HFFc6 (cell line): ENCODE measurements around the gene TMED6. TPM values are rescaled to one million over a fixed set of nuclear protein-coding genes. Genes with fewer than 3 reads are reported as not detected.
A peak's percentile ranks its signal among the peaks of the same experiment; 100 is the strongest.

Experiments
- DNase-seq: peaks from one replicate; pipeline ENCODE4 v3.0.0-alpha.2; 2018
- H3K27ac Mint-ChIP-seq: 2 replicates; pipeline ENCODE4 v1.8.0; 2020; ENCODE audit warnings: mild to moderate bottlenecking, mixed read lengths
- H3K27me3 Mint-ChIP-seq: 2 replicates; pipeline ENCODE4 v1.8.0; 2021; ENCODE audit warnings: mild to moderate bottlenecking, moderate library complexity, mixed read lengths; ENCODE audit not compliant: insufficient read depth
- H3K36me3 Mint-ChIP-seq: 2 replicates; pipeline ENCODE4 v1.8.0; 2021; ENCODE audit warnings: low read depth, mixed read lengths
- H3K4me1 Mint-ChIP-seq: 2 replicates; pipeline ENCODE4 v1.8.0; 2020; ENCODE audit warnings: low read depth, mixed read lengths
- H3K4me3 Mint-ChIP-seq: 2 replicates; pipeline ENCODE4 v1.8.0; 2020; ENCODE audit warnings: mild to moderate bottlenecking, moderate library complexity, mixed read lengths
- H3K9me3 Mint-ChIP-seq: 2 replicates; pipeline ENCODE4 v1.8.0; 2020; ENCODE audit warnings: mild to moderate bottlenecking, mixed read lengths
- total RNA-seq, 6 experiments: library from RNA; stranded (reverse); fragmentation: NEBNext Ultra II Directional; extraction: Animal tissue kit (Norgen Biotek cat#: 25700); gene quantifications; 2 replicates in 1 of 6; 3 replicates in 5 of 6; pipeline ENCODE4 v1.2.3, GENCODE V29; 2021
- TF ChIP-seq, protein P1 (sequence below): fragments of 200-600 bp; sonication (generic); IDR thresholded peaks from 2 replicates; pipeline ENCODE4 v1.5.0; 2021; ENCODE audit warnings: antibody characterized with exemption, mild to moderate bottlenecking

TMED6 gene
- total RNA-seq, 6 experiments from 2014 or later = 0.21 to 0.40 (median 0.26) TPM; not detected in 2

DNA sequence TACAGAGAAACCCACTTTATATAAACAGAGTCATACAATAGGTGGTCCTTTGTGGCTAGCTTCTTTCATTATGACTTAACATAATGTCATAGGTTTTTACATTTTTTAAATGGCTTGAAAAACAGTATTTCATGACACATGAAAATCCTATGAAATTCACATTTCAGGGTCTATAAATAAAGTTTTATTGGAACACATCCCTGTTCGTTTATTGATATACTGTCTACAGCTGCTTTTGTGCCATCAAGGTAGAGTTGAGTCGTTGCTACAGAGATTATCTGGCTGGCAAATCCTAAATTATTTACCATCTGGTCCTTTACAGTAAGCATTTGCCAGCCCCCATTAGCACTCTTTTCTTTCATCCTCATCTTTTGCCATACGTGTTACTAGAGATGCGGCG is 38.1 kb downstream of the TMED6 start:
- Mint-ChIP-seq H3K4me1 (peaks cover 22% of the 10 kb centered on the region), H3K9me3 (no peaks in the 10 kb centered on the region), H3K27ac (peak overlapping the region; percentile 4; the same call in 1 of the 2 replicates), H3K27me3 (peaks cover 12% of the 10 kb centered on the region), H3K36me3 (peaks cover 26% of the 10 kb centered on the region), H3K4me3 (peak overlapping the region; percentile 38)
- TF ChIP-seq, protein P1, sequence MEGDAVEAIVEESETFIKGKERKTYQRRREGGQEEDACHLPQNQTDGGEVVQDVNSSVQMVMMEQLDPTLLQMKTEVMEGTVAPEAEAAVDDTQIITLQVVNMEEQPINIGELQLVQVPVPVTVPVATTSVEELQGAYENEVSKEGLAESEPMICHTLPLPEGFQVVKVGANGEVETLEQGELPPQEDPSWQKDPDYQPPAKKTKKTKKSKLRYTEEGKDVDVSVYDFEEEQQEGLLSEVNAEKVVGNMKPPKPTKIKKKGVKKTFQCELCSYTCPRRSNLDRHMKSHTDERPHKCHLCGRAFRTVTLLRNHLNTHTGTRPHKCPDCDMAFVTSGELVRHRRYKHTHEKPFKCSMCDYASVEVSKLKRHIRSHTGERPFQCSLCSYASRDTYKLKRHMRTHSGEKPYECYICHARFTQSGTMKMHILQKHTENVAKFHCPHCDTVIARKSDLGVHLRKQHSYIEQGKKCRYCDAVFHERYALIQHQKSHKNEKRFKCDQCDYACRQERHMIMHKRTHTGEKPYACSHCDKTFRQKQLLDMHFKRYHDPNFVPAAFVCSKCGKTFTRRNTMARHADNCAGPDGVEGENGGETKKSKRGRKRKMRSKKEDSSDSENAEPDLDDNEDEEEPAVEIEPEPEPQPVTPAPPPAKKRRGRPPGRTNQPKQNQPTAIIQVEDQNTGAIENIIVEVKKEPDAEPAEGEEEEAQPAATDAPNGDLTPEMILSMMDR = no peak
- DNase-seq = no peak

DNA sequence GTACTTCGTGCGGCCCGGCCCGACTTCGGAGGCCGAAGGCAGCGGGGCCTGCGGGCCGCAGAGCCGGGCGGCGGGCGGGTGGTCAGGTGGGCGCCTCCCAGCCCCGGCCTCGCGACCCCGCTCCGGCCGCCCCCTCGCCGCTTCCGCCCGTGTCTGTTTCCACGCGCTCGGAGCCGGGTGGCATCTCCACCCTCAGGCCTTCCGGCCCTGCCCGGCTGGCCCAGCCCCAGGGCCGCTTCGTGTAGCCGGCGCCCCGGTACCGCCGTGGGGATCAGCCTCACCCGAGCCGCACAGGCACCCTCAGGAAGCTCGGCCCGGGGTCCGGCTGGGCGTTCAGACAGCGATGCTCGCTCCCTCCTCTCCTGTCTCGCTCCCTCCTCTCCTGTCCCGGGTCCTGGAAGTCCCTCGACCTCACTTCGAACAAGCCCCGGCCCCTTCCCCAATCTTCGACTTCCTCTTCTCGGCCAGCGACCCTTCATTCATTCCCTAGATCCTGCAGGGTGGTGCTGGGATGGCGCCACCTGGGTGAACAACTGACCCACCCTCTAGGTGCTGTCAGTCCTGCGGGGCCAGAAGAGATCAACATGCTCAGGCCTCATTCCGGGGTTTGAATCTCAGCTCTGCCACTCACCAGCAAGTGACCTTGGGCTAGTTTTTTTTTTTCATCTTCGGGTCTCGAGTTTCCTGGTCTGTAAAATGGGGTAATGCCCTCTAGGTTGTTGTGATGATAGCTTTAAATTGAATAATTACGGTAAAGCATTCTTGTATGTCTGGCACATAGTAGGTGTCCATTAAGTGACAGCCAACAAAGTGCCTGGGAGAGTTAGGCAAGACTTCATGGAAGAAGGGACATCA is 39.8 kb downstream of the TMED6 start:
- peak overlapping the region; percentile 99 for H3K4me3 Mint-ChIP-seq
- H3K27me3 Mint-ChIP-seq = peaks cover 12% of the 10 kb centered on the region
- peaks cover 22% of the 10 kb centered on the region for H3K4me1 Mint-ChIP-seq
- peak; percentile 11 for DNase-seq
- peaks cover 26% of the 10 kb centered on the region for H3K36me3 Mint-ChIP-seq
- peak overlapping the region; percentile 93 for H3K27ac Mint-ChIP-seq
- TF ChIP-seq, protein P1 = no peak
- no peaks in the 10 kb centered on the region for H3K9me3 Mint-ChIP-seq

DNA sequence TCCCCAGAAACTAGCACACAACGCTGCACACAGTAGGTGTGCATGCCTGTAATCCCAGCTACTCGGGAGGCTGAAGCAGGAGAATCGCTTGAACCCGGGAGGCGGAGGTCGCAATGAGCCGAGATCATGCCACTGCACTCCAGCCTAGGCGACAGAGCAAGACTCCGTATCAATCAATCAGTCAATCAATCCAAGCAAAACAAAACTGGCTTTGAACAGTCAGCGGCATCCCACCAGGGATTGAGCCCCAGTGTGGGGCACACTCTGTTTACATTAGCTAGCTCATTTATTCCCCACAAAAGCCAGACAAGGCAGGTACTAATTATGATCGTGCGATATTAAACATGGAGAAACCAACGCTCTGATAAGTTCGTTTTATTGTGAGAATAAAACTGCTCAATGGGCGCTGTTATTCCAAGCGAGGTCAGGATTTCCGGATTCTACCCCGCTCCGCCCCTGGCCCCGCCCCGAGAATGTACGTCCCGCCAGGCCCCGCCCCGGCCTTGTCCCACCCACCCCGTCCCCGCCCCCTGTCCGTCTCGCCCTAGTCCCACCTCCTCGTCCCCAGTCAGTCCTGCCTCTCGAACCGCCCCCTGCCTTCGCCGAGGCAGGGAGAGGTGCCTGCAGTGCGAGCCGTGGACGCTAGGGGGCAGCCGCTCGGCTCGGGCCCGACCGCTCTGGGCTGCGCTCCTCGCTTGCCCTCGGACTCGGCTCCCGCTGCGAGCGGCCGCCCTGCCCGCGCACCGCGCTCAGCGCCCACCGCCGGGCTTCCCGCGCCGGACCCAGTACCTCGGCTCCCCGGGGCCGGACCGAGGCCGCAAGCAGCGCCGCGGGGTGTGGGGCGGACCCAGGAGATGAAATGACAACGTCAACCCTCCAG is 40.7 kb downstream of the TMED6 start, which contains the start of gene VPS4A:
Gene VPS4A, plus strand, starts transcription at position 698 of the 880 bp plus-strand sequence. Its CDS starts 162 bp downstream, at position 860.
- H3K9me3 Mint-ChIP-seq = no peaks in the 10 kb centered on the region
- DNase-seq = peak; percentile 91
- H3K27ac Mint-ChIP-seq = peak within 1 kb of the TSS; percentile 93
- H3K27me3 Mint-ChIP-seq = peaks cover 12% of the 10 kb centered on the region
- H3K36me3 Mint-ChIP-seq = peaks cover 26% of the 10 kb centered on the region
- peaks cover 28% of the 10 kb centered on the region for H3K4me1 Mint-ChIP-seq
- TF ChIP-seq, protein P1 = peak; percentile 94
- peak within 1 kb of the TSS; percentile 99 for H3K4me3 Mint-ChIP-seq

DNA sequence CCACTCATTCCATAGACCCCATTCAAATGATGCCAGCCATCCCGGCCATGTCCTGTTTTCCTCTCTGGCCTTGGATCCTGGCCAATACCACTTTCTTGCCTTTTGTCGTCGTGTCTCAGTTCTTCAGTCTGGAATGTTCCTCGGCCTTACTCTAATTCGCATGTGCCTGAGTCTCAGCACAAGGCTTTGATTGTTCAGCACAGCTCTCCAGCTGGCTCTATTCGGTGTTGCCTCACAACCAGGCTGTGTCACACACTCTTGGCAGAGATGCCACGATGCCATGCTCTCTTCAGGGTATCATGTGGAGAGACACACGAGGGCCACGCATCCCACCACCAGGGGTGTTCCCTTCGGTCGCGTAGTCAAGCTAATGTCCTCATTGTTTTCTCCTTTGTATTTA is 42.3 kb downstream of the TMED6 start:
- TF ChIP-seq, protein P1 = no peak
- no peak for DNase-seq
- H3K9me3 Mint-ChIP-seq = no peaks in the 10 kb centered on the region
- peaks cover 12% of the 10 kb centered on the region for H3K27me3 Mint-ChIP-seq
- peaks cover 26% of the 10 kb centered on the region for H3K36me3 Mint-ChIP-seq
- H3K4me1 Mint-ChIP-seq = peaks cover 30% of the 10 kb centered on the region
- H3K27ac Mint-ChIP-seq = peak overlapping the region; percentile 4; the same call in 1 of the 2 replicates
- no peak overlapping the region for H3K4me3 Mint-ChIP-seq

DNA sequence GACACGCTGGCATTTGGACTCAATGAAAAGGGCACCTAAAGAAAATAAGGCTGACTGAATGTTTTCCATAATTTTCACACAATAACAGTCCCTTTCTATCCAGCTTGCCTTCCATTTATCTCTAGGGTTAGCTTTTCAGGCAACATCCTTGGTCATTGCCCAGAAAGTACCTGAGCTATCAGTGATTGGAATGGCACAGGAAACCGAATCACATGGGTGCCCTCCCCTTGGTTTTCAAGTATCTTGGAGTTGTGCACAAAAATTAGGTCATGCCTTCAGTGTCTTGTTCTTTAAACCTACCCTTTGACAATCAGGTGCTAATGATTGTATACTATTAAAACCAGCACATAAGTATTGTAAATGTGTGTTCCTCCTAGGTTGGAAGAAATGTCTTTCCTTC is 43.7 kb downstream of the TMED6 start:
- H3K36me3 Mint-ChIP-seq = peaks cover 18% of the 10 kb centered on the region
- H3K9me3 Mint-ChIP-seq = no peaks in the 10 kb centered on the region
- TF ChIP-seq, protein P1 = no peak
- H3K4me1 Mint-ChIP-seq = peaks cover 21% of the 10 kb centered on the region
- no peak for DNase-seq
- peaks cover 10% of the 10 kb centered on the region for H3K27me3 Mint-ChIP-seq
- H3K4me3 Mint-ChIP-seq = no peak overlapping the region
- H3K27ac Mint-ChIP-seq = no peak overlapping the region
